Kidney (tissue), 14 donors: ENCODE measurements around the gene PRDM16. TPM values are rescaled to one million over a fixed set of nuclear protein-coding genes. Genes with fewer than 3 reads are reported as not detected.

Source experiments
- DNase-seq, 5 donors: peaks; one replicate each; pipeline ENCODE4 v3.0.0-alpha.2; 2013 to 2020
- FAIRE-seq: peaks from 2 replicates; lab custom pipeline; 2012; peaks lifted over from hg19 to GRCh38; lab: Jason Lieb, UNC
- H3K27ac ChIP-seq, 2 donors: one replicate each; pipeline ENCODE4 v1.7.0; 2013; ENCODE audit warnings: low read depth in 2 of 2, low read length in 2 of 2, inconsistent platforms in 1 of 2
- H3K27me3 ChIP-seq: one replicate; pipeline ENCODE4 v1.7.1; 2013; ENCODE audit warnings: low read length, inconsistent platforms; ENCODE audit not compliant: control insufficient read depth, insufficient read depth
- H3K36me3 ChIP-seq, 3 donors: one replicate each; pipeline versions ENCODE4 v1.7.0 to v1.7.1; 2013; ENCODE audit warnings: low read length in 3 of 3, control low read depth in 1 of 3, inconsistent platforms in 1 of 3; ENCODE audit not compliant: insufficient read depth in 3 of 3, control insufficient read depth in 2 of 3
- H3K4me1 ChIP-seq, 3 donors: one replicate each; pipeline versions ENCODE4 v1.7.0 to v1.7.1; 2013; ENCODE audit warnings: low read length in 3 of 3, inconsistent platforms in 1 of 3, low read depth in 1 of 3; ENCODE audit not compliant: control insufficient read depth in 2 of 3, insufficient read depth in 2 of 3
- H3K4me3 ChIP-seq, 3 donors: one replicate each; pipeline versions ENCODE4 v1.7.0 to v1.8.1; 2013; ENCODE audit warnings: low read length in 3 of 3, control low read depth in 1 of 3, inconsistent platforms in 1 of 3
- H3K9ac ChIP-seq, 3 donors: one replicate each; pipeline versions ENCODE4 v1.7.0 to v1.7.1; 2013; ENCODE audit warnings: low read length in 3 of 3, control low read depth in 1 of 3, inconsistent platforms in 1 of 3
- H3K9me3 ChIP-seq, 3 donors: one replicate each; pipeline versions ENCODE4 v1.7.0 to v1.7.1; 2013; ENCODE audit warnings: low read length in 3 of 3, control low read depth in 1 of 3, inconsistent platforms in 1 of 3; ENCODE audit not compliant: control insufficient read depth in 2 of 3, insufficient read depth in 1 of 3
- CTCF ChIP-seq: IDR thresholded peaks from 3 replicates; pipeline ENCODE4 v1.5.1; 2012; ENCODE audit warnings: mild to moderate bottlenecking, moderate library complexity, borderline replicate concordance; ENCODE audit not compliant: insufficient read depth; ENCODE audit errors: extremely low read depth
- intact Hi-C: fragments of 100-400 bp; cut with DNase I; formaldehyde crosslinking; loops from one replicate; pipeline ENCODE4 v1.11.1; 2022
- polyA plus RNA-seq: library from polyadenylated mRNA; stranded (reverse); fragments of 350-450 nt; fragmentation: Illumina TruSeq; extraction: RNeasy Lipid Tissue Mini Kit (QIAGEN cat#74804); gene quantifications from one replicate; pipeline ENCODE4 v1.2.3, GENCODE V29; 2014; ENCODE audit warnings: low read depth, low replicate concordance; ENCODE audit not compliant: insufficient read depth
- total RNA-seq: library from RNA; stranded (reverse); fragmentation: NEBNext Ultra II Directional; extraction: Animal tissue kit (Norgen Biotek cat#: 25700); gene quantifications from one replicate; pipeline ENCODE4 v1.2.1, GENCODE V29; 2021
- donor health status: control.
- donor health status: control.
- donor health status: control.
- donor health status: control.
- donor health status: control.
- donor health status: DM: yes; HTN: yes; CAD: no.
- donor health status: Normal renal cell carcinoma (clear cell type).

Gene PRDM16
- total and polyA plus RNA-seq, 2 donors from 2014 or later, result 3.0 to 21.9 TPM

DNA sequence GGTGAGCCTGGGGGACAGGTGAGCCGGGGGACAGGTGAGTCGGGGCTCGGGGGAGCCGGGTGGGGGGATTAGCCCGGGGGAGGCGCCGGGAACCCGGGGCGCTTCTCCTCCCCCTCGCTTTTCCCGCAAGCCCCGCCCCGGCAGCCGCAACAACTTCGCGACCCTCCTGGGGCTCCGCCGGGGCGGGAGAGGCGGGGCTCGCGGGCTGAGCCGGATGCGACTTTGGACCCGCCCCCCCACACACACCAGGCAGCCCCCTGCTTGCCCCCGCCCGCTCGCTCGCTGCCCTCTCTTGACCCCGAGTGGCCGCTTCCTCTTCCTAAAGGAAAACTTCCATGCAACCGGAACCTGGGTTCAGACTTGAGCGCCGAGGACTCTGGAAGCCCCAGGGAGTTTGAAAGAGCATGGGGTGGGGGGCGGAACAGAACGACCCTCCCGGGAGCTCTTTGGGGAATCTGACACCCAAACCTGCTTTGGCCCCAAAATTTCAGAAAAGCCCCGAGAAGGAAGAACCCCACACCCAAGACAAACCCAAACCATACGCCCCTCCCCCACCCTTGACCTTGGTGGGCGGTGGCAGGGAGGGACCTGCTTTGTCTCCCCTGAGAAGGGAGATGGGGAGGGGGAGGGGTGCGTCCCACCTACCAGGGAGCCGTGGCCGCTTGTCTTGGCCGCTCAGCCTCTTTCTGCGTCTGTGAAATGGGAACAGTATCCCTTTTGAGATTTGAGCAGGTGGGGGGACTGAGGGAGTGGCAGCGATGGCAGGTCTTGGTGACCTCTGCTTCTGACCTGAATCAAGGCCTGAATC lies 386.0 kb downstream of the PRDM16 start:
- Histone ChIP-seq H3K9ac (peak overlapping the region in 1 of 3 donors; percentile 69), H3K27me3 (no peaks in the 10 kb centered on the region), H3K4me1 (peaks cover 0 to 47% (median 33%) of the 10 kb centered on the region in 3 donors), H3K36me3 (no peaks in the 10 kb centered on the region), H3K27ac (peak overlapping the region; percentile 57 to 74), H3K9me3 (no peaks in the 10 kb centered on the region), H3K4me3 (peak overlapping the region; percentile 6 to 55 (median 16))
- intact Hi-C loops, result no loop called here
- peak; percentile 58 to 87 (median 83) for DNase-seq
- TF ChIP-seq CTCF, result no peak
- no peak for FAIRE-seq

DNA sequence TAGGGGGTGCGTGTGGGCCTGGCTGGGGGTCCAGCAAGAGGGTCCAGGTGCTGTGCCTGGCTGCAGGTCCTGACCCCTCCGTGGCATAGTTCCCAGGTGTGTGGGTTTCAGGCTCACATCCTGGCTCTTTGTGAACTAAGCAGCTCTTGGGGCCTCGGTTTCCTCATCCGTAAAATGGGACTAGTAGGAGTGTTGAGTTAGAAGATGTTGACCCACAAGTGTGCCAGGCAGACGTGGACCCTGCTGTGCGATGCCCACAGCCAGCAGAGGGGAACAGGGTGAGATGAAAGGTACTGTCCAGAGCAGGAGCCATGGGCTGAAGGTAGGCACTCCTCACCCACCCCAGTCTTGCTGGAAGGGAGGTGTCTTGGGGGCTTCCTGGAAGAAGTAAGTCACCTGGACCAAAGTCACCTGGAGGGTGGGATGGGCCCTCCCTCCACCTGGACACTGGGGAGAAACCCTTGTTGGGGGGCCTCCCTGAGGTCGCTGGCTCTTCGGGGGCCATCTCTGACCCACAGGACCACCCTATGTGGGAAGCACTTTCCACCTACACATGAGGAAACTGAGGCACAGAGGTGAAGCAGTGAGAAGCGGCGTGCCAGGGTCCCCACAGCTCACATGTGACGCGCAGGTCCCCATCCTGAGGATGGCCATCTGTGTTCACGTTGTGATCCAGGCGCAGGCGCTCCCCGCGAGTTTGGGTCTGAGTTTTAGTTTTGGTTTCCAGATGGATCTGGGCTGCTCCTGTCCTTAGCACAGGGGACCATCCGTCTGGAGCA lies 386.9 kb downstream of the PRDM16 start:
- intact Hi-C loops, result no loop called here
- peak overlapping the region in 1 of 3 donors; percentile 69 for H3K9ac ChIP-seq
- peak overlapping the region in 1 of 2 donors; percentile 9 for H3K27ac ChIP-seq

DNA sequence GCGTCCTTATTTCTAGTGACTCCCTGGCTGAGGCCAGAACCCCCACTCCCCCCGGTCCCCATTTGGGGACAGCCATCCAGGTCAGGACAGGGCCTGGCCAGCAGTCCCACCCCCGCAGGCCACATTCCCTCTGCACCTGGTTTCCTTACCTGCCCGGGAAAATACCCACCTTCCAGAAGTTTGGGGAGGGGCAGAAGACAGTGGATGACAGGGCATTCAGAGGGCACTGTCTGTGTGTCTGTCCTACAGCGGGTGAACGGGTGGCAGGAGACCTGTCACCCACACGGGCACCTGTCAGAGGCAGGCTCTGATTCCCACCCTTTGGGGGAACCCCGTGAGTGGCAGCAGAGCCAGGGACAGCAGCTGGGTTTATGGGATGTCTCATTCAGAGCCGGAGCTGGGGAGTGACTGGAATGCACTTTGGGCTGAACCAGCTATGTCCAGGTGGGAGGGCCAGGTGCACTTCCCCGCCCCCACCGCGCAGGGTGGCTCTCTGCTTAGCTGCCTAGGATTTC lies 387.5 kb downstream of the PRDM16 start:
- Histone ChIP-seq H3K4me1 (peaks cover 0 to 56% (median 38%) of the 10 kb centered on the region in 3 donors), H3K36me3 (no peaks in the 10 kb centered on the region), H3K4me3 (no peak overlapping the region), H3K27ac (no peak overlapping the region), H3K9me3 (no peaks in the 10 kb centered on the region), H3K9ac (peak overlapping the region in 1 of 3 donors; percentile 55), H3K27me3 (no peaks in the 10 kb centered on the region)
- no peak for FAIRE-seq
- no peak for TF ChIP-seq CTCF
- intact Hi-C loops, result no loop called here
- DNase-seq, result no peak

More for the DNA sequence above, 386.9 kb downstream of the PRDM16 start:
- no peaks in the 10 kb centered on the region for H3K9me3 ChIP-seq
- DNase-seq (peak in 2 of 5 donors; percentile 60 to 71), FAIRE-seq (no peak)
- no peaks in the 10 kb centered on the region for H3K36me3 ChIP-seq
- H3K4me3 ChIP-seq, result peak overlapping the region in 1 of 3 donors; percentile 55
- no peak for TF ChIP-seq CTCF
- H3K27me3 ChIP-seq, result no peaks in the 10 kb centered on the region
- H3K4me1 ChIP-seq, result peaks cover 0 to 56% (median 38%) of the 10 kb centered on the region in 3 donors
